HUDEP-2 (cell line): Measurements from ENCODE around the gene SYT12.

Source experiments
- DNase-seq, 76 experiments: peaks; one replicate each; lab custom pipeline; 2025; ENCODE audit not compliant: unreplicated experiment in 76 of 76; lab: John Stamatoyannopoulos, UW

SYT12 gene

DNA sequence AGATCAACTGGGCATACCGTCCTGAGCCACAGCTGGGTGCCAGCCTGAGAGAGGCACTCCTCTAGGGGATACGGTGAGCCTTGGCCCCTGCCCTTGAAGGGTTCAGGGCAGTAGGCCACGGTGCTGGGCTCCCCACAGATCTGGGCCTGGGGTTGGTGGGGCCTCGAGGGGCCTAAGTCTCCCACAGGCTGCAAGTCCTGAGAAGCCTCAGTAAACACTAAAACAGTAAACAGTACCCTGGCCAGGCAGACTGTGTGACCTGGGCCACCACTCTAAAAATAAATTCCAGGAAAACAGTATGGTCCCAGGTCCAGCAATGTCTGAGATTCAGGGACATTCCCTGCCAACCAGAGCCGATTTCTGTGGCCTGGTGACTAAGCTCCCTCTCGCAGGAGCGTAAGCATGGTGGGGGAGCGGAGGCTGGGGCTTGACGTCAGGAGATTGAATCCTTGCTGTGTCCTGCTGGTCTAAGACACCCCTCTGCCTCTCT is 31.5 kb downstream of the SYT12 start:
- no peak for DNase-seq

DNA sequence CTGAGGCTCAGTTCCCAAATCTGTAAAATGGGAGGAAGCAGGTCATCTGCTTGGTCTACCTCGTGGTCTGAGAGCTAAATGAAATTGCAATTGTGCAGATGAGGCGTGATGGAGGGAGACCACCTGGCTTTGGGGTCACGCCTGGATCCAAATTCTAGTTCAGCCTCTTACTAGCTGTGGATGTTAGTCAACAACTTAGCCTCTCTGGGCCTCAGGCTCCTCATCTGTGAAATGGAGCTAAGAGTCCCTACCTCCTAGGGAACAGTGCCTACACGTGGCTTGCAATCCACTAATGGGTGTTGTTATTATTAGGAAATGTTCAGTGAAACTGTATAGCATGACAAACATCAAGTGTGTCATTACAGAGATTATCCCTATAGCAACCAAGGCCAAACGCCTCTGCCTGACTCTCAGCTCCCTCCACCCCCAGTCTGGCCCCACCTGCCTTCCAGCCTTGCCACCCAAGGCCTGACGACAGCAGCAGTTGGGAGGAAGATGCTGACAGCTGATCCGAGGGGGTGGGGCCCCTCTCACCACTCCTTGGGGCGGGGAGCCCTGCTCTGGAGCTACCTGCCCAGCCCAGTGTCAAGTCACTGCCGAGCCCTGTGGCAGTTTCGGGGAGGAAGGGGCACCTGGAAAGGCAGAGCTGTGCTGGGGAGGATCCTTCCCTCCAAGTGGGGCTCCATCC is 32.0 kb downstream of the SYT12 start:
- DNase-seq, result peak in 67 of 76 experiments; percentile 7 to 85 (median 46)

GRCh38 chr11:67055812-67056211 is 32.9 kb downstream of the SYT12 start:
- no peak for DNase-seq

- no peak for DNase-seq
These were observed 33.6 kb downstream of the SYT12 start, which contains the start of gene RHOD for GRCh38 chr11:67056267-67057204. RHOD (plus strand) TSS chr11:67056847; CDS start chr11:67056903, 56 bp downstream.

DNA sequence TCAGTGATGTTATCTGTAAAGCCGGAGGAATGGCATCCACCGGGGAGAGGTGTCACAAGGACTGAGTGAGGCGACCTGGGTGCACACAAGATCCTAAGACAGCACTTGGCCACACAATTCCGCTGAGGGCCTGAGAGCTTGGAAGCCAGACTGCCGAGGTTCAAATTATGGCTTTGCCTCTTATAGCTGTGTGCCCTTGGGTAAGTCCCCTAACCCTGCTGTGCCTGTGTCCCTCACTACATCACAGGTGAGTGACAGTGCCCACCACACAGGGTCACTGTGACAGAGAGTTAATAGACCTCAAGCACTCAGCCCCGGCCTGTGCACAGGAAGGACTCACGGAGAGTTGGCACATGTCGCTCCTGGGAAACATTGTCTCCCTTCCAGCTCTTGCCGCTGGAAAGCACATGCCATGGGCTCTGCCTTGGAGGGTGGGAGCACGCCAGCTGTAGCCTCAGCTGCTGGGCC is 34.3 kb downstream of the SYT12 start:
- no peak for DNase-seq

DNA sequence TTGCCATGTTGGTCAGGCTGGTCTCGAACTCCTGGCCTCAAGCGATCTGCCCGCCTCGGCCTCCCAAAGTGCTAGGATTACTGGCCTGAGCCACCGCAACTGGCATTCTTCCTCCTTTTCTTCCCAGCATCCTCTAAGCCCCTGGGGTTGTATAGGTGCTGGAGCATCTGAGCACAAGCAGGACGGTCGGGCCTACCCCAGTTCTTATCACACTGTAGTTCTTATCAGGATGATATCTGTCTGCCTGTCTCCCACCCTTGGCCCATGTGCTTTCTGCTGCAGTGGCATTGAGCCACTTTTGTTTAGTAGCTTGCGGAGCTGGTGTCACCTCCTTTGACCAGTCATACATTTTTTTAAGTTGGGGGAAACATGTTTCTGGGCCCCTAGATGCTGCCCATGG is 35.6 kb downstream of the SYT12 start:
- DNase-seq, result no peak

DNA sequence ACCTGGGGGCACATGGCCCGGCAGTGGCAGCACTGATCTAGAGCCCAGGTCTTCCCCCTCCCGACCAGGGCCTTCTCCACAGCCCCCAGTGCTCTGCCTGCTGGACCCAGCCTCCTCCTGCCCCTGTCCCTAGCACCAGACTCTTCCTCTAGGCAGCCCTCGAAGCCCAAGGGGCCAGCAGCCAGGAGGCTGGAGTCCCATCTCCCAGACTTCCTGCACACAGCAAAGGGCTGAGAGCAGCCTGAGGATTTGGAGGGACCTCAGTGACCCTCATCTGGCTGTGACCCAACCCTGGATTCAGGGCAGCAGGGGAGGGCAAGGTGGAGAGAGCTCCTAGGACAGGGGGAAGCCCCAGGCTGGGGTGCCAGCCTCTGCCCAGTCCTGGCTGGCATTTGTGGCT is 36.7 kb downstream of the SYT12 start:
- no peak for DNase-seq

- no peak for DNase-seq
These were observed 37.2 kb downstream of the SYT12 start for GRCh38 chr11:67060111-67060522.

- no peak for DNase-seq
These were observed 39.8 kb downstream of the SYT12 start for GRCh38 chr11:67062526-67063373.

DNA sequence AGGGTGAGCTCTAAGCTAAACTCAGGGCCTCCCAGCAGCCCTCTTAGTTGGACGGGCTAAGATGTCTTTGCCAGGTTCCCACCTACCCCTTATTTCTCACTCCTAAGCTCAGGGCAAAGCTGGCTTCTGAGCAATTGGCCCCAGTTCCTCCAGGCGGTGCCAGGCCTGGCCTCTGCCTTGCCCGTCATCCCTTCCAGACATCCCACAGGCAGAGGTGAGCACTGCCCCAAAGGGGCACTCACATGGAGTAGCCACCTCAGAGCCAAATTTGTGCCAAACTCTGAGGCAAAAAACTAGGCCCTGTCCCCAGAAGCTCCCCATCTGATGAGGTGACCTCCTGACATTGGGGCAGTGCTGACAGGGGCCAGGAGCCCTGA is 43.4 kb downstream of the SYT12 start:
- no peak for DNase-seq

DNA sequence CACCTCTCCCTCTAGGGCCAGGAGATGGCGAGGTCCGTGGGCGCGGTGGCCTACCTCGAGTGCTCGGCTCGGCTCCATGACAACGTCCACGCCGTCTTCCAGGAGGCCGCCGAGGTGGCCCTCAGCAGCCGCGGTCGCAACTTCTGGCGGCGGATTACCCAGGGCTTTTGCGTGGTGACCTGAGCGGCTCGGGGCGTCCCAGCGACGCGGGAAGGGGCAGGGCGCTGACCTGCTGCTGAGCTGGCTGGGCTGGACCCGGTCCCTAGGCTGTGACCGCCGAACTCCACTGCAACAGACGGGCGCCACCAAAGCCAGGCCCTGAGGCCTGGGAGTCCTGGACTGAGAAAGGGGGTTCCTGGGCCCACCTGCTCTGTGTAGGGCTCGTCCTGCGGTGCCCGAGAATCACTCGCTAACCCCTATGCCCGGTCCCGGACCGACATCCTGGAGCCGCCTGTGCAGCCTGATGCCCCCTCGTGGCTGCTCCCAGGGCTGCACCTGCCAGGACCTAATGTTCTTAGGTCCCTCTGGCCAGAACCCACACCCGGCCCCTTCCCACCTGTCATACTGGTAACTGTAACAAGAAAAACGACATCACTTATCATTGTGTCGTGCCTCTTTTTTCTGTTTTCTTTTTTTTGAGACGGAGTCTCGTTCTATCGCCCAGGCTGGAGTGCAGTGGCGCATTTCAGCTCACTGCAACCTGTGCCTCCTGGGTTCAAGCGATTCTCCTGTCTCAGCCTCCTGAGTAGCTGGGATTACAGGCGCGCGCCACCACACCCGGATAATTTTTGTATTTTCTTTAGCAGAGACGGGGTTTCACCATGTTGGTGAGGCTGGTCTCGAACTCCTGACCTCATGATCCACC is 48.7 kb downstream of the SYT12 start:
- DNase-seq, result peak in 63 of 76 experiments; percentile 6 to 78 (median 51)

GRCh38 chr11:67072295-67072694 is 49.4 kb downstream of the SYT12 start:
- no peak for DNase-seq

- no peak for DNase-seq
These were observed 51.0 kb downstream of the SYT12 start for GRCh38 chr11:67073908-67074307.

GRCh38 chr11:67076202-67076601 is 53.3 kb downstream of the SYT12 start:
- DNase-seq, result no peak

DNA sequence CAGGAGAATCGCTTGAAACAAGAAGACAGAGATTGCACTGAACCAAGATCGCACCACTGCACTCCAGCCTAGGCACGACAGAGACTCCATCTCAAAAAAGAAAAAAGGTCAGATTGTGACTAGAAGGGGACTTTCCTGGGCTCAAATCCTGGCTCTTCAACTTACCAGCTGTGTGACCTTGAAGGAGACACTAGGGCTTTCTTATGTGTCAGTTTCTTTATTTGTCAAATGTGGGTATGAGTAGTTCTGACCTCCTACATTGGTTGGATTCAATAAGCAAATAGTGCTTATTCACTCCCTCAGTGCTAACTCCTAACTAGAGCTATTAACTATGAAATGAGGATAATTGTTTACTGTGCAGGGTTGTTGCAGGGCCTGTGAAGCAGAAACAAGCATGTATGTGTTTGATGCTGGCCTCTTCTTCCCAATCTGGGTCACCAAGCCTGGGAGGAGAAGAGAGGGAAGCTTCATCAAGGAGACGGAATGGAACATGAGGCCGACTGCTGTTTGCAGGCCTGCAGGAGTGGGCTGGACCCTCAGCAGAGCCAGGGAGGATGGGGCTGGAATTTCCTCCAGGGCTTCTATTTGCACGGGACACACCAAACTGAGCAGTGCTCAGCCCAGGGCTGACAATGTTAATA is 56.3 kb downstream of the SYT12 start:
- DNase-seq, result no peak

DNA sequence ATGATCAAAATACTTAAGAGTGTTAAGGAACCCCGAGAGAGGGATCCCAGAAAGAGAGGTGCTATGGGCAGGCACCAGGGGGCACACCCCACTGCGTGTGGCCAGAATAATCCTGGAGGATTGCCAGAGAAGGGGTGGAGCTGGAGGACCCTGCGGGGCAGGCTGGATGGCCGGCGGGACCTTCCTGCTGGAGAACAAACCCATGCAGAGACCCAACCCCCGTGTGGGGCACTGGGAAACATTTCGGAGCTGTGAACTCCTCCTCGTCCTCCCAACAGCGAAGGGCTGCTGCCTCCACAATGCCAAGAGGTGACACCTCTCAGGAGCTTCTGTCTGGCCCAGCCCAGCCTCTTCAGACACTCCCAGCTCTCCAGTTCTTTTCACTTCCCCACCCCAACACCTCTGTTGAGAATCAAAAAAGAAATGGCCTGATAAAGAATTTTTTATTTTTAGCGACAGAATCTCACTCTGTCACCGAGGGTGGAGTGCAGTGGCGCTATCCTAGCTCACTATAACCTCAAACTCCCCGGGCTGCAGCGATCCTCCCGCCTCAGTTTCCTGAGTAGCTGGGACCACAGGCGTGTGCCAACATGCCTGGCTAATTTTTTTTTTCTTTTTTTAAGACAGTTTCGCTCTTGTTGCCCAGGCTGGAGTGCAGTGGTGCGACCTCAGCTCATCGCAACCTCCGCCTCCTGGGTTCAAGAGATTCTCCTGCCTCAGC is 59.3 kb downstream of the SYT12 start:
- DNase-seq, result peak in 13 of 76 experiments; percentile 5 to 26 (median 11)

DNA sequence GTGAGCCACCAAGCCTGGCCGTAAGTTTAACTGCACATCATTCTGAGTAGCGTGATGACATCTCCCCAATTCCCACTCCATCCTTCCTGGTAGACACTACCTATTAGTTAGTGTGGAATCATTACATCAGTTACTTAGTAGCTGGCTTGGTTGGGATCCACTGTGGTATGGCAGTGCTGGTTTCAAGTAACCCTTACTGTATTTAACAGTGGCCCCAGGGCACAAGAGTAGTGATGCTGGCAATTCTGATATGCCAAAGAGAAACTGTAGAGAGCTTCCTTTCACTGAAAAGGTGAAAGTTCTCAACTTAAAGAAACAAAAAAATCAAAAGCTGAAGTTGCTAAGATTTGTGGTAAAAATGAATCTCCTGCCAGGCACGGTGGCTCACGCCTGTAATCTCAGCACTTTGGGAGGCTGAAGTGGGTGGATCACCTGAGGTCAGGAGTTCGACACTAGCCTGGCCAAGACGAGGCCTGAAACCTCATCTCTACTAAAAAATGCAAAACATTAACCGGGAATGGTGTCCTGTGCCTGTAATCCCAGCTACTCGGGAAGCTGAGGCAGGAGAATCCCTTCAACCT is 60.9 kb downstream of the SYT12 start:
- no peak for DNase-seq

DNA sequence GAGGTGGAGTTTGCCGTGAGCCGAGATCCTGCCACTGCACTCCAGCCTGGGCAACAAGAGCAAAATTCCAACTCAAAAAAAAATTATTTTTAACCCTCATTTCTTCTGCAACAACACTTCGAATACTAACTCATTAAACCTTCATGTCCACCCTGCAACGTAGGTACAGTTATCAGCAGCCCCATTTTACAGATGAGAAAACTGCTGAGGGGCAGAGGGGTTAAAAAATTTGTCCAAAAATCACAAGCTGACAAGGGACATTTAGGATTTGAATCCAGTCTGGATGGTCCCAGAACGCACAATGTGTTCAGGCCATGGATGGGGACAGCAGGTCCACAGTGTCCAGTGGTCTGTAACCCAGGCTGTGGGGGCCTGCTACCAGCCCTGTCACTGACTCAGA is 62.7 kb downstream of the SYT12 start:
- DNase-seq, result no peak
